HEK293 (cell line): Measurements from ENCODE around the gene C22orf42.
"Not testable (repeated sequence)": the region's sequence is repeated elsewhere in the genome, so short reads cannot be mapped to it uniquely, and the experiment has no call there.

ENCODE experiments used
- CTCF ChIA-PET: fragments of 350-600 bp; formaldehyde crosslinking; extraction: SDS; loops from one replicate; lab custom pipeline; 2021; ENCODE audit warnings: antibody characterized with exemption; lab: Yijun Ruan, JAX
- POLR2A ChIA-PET: fragments of 300-600 bp; formaldehyde crosslinking; extraction: SDS; loops from one replicate; lab custom pipeline; 2020; ENCODE audit warnings: antibody characterized with exemption, inconsistent platforms; lab: Yijun Ruan, JAX
- H3K27ac ChIP-seq: fragments of 200-500 bp; sonication (Bioruptor generic); 2 replicates; pipeline ENCODE4 v1.5.1; 2014; ENCODE audit warnings: low read depth, low read length, control low read depth, inconsistent platforms; ENCODE audit errors: extremely low read depth
- H3K36me3 ChIP-seq, 2 experiments: fragments of 200-500 bp in 1 of 2; sonication (Bioruptor generic) in 1 of 2; 1 replicate in 1 of 2; 2 replicates in 1 of 2; pipeline ENCODE4 v1.5.1; 2014 to 2017; ENCODE audit warnings: inconsistent platforms in 2 of 2, low read length in 2 of 2; ENCODE audit not compliant: control insufficient read depth in 2 of 2, insufficient read depth in 1 of 2
- H3K4me1 ChIP-seq: fragments of 200-500 bp; sonication (Bioruptor generic); 2 replicates; pipeline ENCODE4 v1.5.1; 2014; ENCODE audit warnings: mild to moderate bottlenecking, low read length, inconsistent platforms; ENCODE audit not compliant: control insufficient read depth, insufficient read depth
- H3K4me3 ChIP-seq: 2 replicates; pipeline ENCODE4 v1.5.1; 2011; ENCODE audit warnings: low read depth, mild to moderate bottlenecking, control low read depth, low read length, moderate library complexity
- H3K9me3 ChIP-seq: fragments of 200-500 bp; sonication (Bioruptor generic); 2 replicates; pipeline ENCODE4 v1.5.1; 2014; ENCODE audit warnings: low read depth, low read length, inconsistent platforms; ENCODE audit not compliant: control insufficient read depth, insufficient read depth
- BCL11B ChIP-seq: fragments of 450-650 bp; formaldehyde crosslinking; IDR thresholded peaks from 2 replicates; pipeline ENCODE4 v1.5.1; 2016; ENCODE audit warnings: low read depth, missing biosample characterization, missing genetic modification characterization
- HOXD13 ChIP-seq: sonication (generic); formaldehyde crosslinking; IDR thresholded peaks from 2 replicates; pipeline ENCODE4 v1.8.0; 2022; ENCODE audit warnings: missing genetic modification reagents, borderline replicate concordance
- REPIN1 ChIP-seq: fragments of 450-650 bp; formaldehyde crosslinking; IDR thresholded peaks from 2 replicates; pipeline ENCODE4 v1.5.1; 2017; ENCODE audit warnings: missing biosample characterization, missing genetic modification characterization, low read depth
- SCRT2 ChIP-seq: fragments of 450-650 bp; formaldehyde crosslinking; IDR thresholded peaks from 2 replicates; pipeline ENCODE4 v1.5.1; 2016; ENCODE audit warnings: missing biosample characterization, missing genetic modification characterization
- TRIM28 ChIP-seq: IDR thresholded peaks from 2 replicates; pipeline ENCODE4 v1.6.1; 2011; ENCODE audit warnings: low read length, control low read depth, borderline replicate concordance
- ZFP41 ChIP-seq: fragments of 450-650 bp; formaldehyde crosslinking; IDR thresholded peaks from 2 replicates; pipeline ENCODE4 v1.5.1; 2016; ENCODE audit warnings: missing biosample characterization, missing genetic modification characterization, borderline replicate concordance
- ZNF146 ChIP-seq: fragments of 450-650 bp; formaldehyde crosslinking; IDR thresholded peaks from 2 replicates; pipeline ENCODE4 v1.5.1; 2016; ENCODE audit warnings: missing biosample characterization, missing genetic modification characterization
- ZNF19 ChIP-seq: fragments of 450-650 bp; formaldehyde crosslinking; IDR thresholded peaks from 2 replicates; pipeline ENCODE4; 2016; ENCODE audit warnings: missing biosample characterization, missing genetic modification characterization, low read depth
- ZNF202 ChIP-seq: fragments of 450-650 bp; formaldehyde crosslinking; IDR thresholded peaks from 2 replicates; pipeline ENCODE4 v1.5.1; 2016; ENCODE audit warnings: missing biosample characterization, missing genetic modification characterization, borderline replicate concordance
- ZNF362 ChIP-seq: fragments of 450-650 bp; formaldehyde crosslinking; IDR thresholded peaks from 2 replicates; pipeline ENCODE4 v1.5.1; 2016; ENCODE audit warnings: missing biosample characterization, missing genetic modification characterization
- ZNF449 ChIP-seq: fragments of 450-650 bp; formaldehyde crosslinking; IDR thresholded peaks from 2 replicates; pipeline ENCODE4 v1.5.1; 2017; ENCODE audit warnings: missing biosample characterization, mild to moderate bottlenecking, missing genetic modification characterization, moderate library complexity
- ZNF580 ChIP-seq: fragments of 450-650 bp; formaldehyde crosslinking; IDR thresholded peaks from 2 replicates; pipeline ENCODE4 v1.5.1; 2016; ENCODE audit warnings: missing biosample characterization, missing genetic modification characterization
- ZNF639 ChIP-seq: fragments of 450-650 bp; formaldehyde crosslinking; IDR thresholded peaks from 2 replicates; pipeline ENCODE4 v1.5.1; 2016; ENCODE audit warnings: missing biosample characterization, missing genetic modification characterization
- ZNF701 ChIP-seq: fragments of 450-650 bp; formaldehyde crosslinking; IDR thresholded peaks from 2 replicates; pipeline ENCODE4 v1.5.1; 2016; ENCODE audit warnings: missing biosample characterization, missing genetic modification characterization
- ZNF704 ChIP-seq: fragments of 450-650 bp; formaldehyde crosslinking; IDR thresholded peaks from 2 replicates; pipeline ENCODE4 v1.5.1; 2016; ENCODE audit warnings: missing biosample characterization, missing genetic modification characterization
- ZNF791 ChIP-seq: fragments of 450-650 bp; formaldehyde crosslinking; IDR thresholded peaks from 2 replicates; pipeline ENCODE4 v1.5.1; 2016; ENCODE audit warnings: missing biosample characterization, missing genetic modification characterization
- ZNF792 ChIP-seq: fragments of 450-650 bp; formaldehyde crosslinking; IDR thresholded peaks from 2 replicates; pipeline ENCODE4 v1.5.1; 2016; ENCODE audit warnings: missing biosample characterization, missing genetic modification characterization

Gene C22orf42

GRCh38 chr22:32199341-32199740 is 40.2 kb upstream of the C22orf42 start (continued):
- TF ChIP-seq TRIM28 (no peak), ZNF701 (tag by site-specific recombination) (no peak), ZNF704 (tag by site-specific recombination) (no peak), ZNF792 (tag by site-specific recombination) (no peak), BCL11B (tag by site-specific recombination) (no peak), ZFP41 (tag by site-specific recombination) (no peak), ZNF19 (no peak), ZNF202 (tag by site-specific recombination) (no peak), SCRT2 (no peak)

- H3K27ac ChIP-seq, H3K4me1 ChIP-seq, H3K9me3 ChIP-seq, H3K4me3 ChIP-seq, H3K36me3 ChIP-seq, POLR2A ChIA-PET: not testable (repeated sequence)
- CTCF ChIA-PET = interaction anchor here (0.6 kb wide), 1 partner anchor 43 kb away, joined by 3 read pairs; no protein-coding TSS in a partner anchor
- TF ChIP-seq ZNF580 (0 out of 2 replicates have a peak, but pooled peaks have one; percentile 43), ZNF146 (tag by site-specific recombination) (peak; percentile 97)
Measured at GRCh38 chr22:32197553-32198226, 38.6 kb upstream of the C22orf42 start.

- H3K4me1 ChIP-seq, H3K9me3 ChIP-seq, H3K4me3 ChIP-seq, POLR2A ChIA-PET, H3K27ac ChIP-seq, H3K36me3 ChIP-seq: not testable (repeated sequence)
- CTCF ChIA-PET = interaction anchor here (0.6 to 1.1 kb wide), 4 partner anchors 28 to 219 kb away, joined by 3 to 5 read pairs (median 4); no protein-coding TSS in a partner anchor
Measured at GRCh38 chr22:32195900-32196299, 36.8 kb upstream of the C22orf42 start.

- POLR2A ChIA-PET, CTCF ChIA-PET, H3K9me3 ChIP-seq: not testable (repeated sequence)
Measured at GRCh38 chr22:32193346-32193745, 34.2 kb upstream of the C22orf42 start.

GRCh38 chr22:32191021-32191420 is 31.9 kb upstream of the C22orf42 start:
- H3K9me3 ChIP-seq, POLR2A ChIA-PET, CTCF ChIA-PET, H3K4me1 ChIP-seq, H3K36me3 ChIP-seq, H3K4me3 ChIP-seq, H3K27ac ChIP-seq: not testable (repeated sequence)

More at GRCh38 chr22:32193346-32193745, 34.2 kb upstream of the C22orf42 start:
- not testable (repeated sequence) for H3K36me3 ChIP-seq, H3K4me3 ChIP-seq, H3K27ac ChIP-seq, H3K4me1 ChIP-seq

GRCh38 chr22:32185821-32186220 is 26.7 kb upstream of the C22orf42 start:
- ChIA-PET CTCF (no interaction called here), POLR2A (no interaction called here)
- H3K4me3 ChIP-seq = no peak overlapping the region
- no peak overlapping the region for H3K27ac ChIP-seq
- no peaks in the 10 kb centered on the region for H3K9me3 ChIP-seq
- H3K36me3 ChIP-seq = no peaks in the 10 kb centered on the region
- H3K4me1 ChIP-seq = no peaks in the 10 kb centered on the region
- TF ChIP-seq ZNF791 (tag by site-specific recombination) (no peak), SCRT2 (0 out of 2 replicates have a peak, but pooled peaks have one; percentile 28), ZNF362 (tag by site-specific recombination) (no peak), REPIN1 (no peak), ZNF449 (no peak), ZNF639 (no peak), HOXD13 (CRISPR knock-in tag) (no peak)
